H9 (cell line): Measurements from ENCODE around the gene SLC36A4. TPM values are rescaled to one million over a fixed set of nuclear protein-coding genes. Genes with fewer than 3 reads are reported as not detected.

Source experiments
- DNase-seq: peaks from one replicate; pipeline ENCODE4 v3.0.0-alpha.2; 2017
- H2AFZ ChIP-seq: one replicate; pipeline ENCODE4 v1.6.1; 2013; ENCODE audit warnings: mild to moderate bottlenecking, low read length, control low read depth, moderate library complexity
- H2AK5ac ChIP-seq: 2 replicates; pipeline ENCODE4 v1.6.1; 2013; ENCODE audit warnings: low read length, control low read depth, mixed read lengths; ENCODE audit not compliant: insufficient read length
- H2BK120ac ChIP-seq: one replicate; pipeline ENCODE4 v1.6.1; 2013; ENCODE audit warnings: low read depth, mild to moderate bottlenecking, low read length, control low read depth, inconsistent platforms; ENCODE audit not compliant: poor library complexity, severe bottlenecking
- H2BK12ac ChIP-seq: 2 replicates; pipeline ENCODE4 v1.6.1; 2013; ENCODE audit warnings: low read length, control low read depth, mixed read lengths, low read depth; ENCODE audit not compliant: insufficient read length
- H2BK15ac ChIP-seq: 2 replicates; pipeline ENCODE4 v1.6.1; 2013; ENCODE audit warnings: low read depth, low read length, control low read depth
- H2BK20ac ChIP-seq: one replicate; pipeline ENCODE4 v1.6.1; 2013; ENCODE audit warnings: low read depth, mild to moderate bottlenecking, low read length, control low read depth, inconsistent platforms; ENCODE audit not compliant: poor library complexity, severe bottlenecking
- H2BK5ac ChIP-seq: 2 replicates; pipeline ENCODE4 v1.6.1; 2013; ENCODE audit warnings: low read length, control low read depth, mixed read lengths; ENCODE audit not compliant: insufficient read length
- H3K14ac ChIP-seq: 2 replicates; pipeline ENCODE4 v1.6.1; 2013; ENCODE audit warnings: low read length, control low read depth; ENCODE audit not compliant: insufficient read depth
- H3K18ac ChIP-seq: 2 replicates; pipeline ENCODE4 v1.6.1; 2013; ENCODE audit warnings: low read depth, mild to moderate bottlenecking, mixed read lengths, low read length, control low read depth; ENCODE audit not compliant: insufficient read length
- H3K23ac ChIP-seq: 2 replicates; pipeline ENCODE4 v1.6.1; 2013; ENCODE audit warnings: low read length, control low read depth, mixed read lengths, low read depth; ENCODE audit not compliant: insufficient read length
- H3K23me2 ChIP-seq: 2 replicates; pipeline ENCODE4 v1.6.1; 2013; ENCODE audit warnings: low read depth, mild to moderate bottlenecking, mixed read lengths, low read length, control low read depth; ENCODE audit not compliant: insufficient read length, poor library complexity, severe bottlenecking
- H3K27ac ChIP-seq: 2 replicates; pipeline ENCODE4 v1.5.1; 2013; ENCODE audit warnings: low read length, control low read depth, mixed read lengths, low read depth; ENCODE audit not compliant: insufficient read length
- H3K27me3 ChIP-seq: 2 replicates; pipeline ENCODE4 v1.6.1; 2013; ENCODE audit warnings: low read length, control low read depth, inconsistent platforms; ENCODE audit not compliant: insufficient read depth
- H3K4ac ChIP-seq: 2 replicates; pipeline ENCODE4 v1.6.1; 2013; ENCODE audit warnings: low read depth, mild to moderate bottlenecking, control low read depth, inconsistent platforms, low read length, moderate library complexity
- H3K4me1 ChIP-seq: 2 replicates; pipeline ENCODE4 v1.6.1; 2013; ENCODE audit warnings: low read length, control low read depth, inconsistent platforms; ENCODE audit not compliant: insufficient read depth
- H3K4me2 ChIP-seq: 2 replicates; pipeline ENCODE4 v1.6.1; 2013; ENCODE audit warnings: low read length, control low read depth, mixed read lengths; ENCODE audit not compliant: insufficient read length, insufficient read depth
- H3K56ac ChIP-seq: 2 replicates; pipeline ENCODE4 v1.6.1; 2013; ENCODE audit warnings: low read depth, mild to moderate bottlenecking, mixed read lengths, low read length, control low read depth; ENCODE audit not compliant: insufficient read length
- H3K79me1 ChIP-seq: 2 replicates; pipeline ENCODE4 v1.6.1; 2013; ENCODE audit warnings: low read depth, mild to moderate bottlenecking, moderate library complexity, low read length, control low read depth, inconsistent platforms; ENCODE audit not compliant: insufficient read depth, poor library complexity, severe bottlenecking
- H3K79me2 ChIP-seq: 2 replicates; pipeline ENCODE4 v1.6.1; 2013; ENCODE audit warnings: low read length, control low read depth, inconsistent platforms; ENCODE audit not compliant: insufficient read depth
- H3K9ac ChIP-seq: 2 replicates; pipeline ENCODE4 v1.6.1; 2013; ENCODE audit warnings: low read length, control low read depth, mixed read lengths; ENCODE audit not compliant: insufficient read length; ENCODE audit errors: extremely low read depth
- H3K9me3 ChIP-seq: one replicate; pipeline ENCODE4 v1.6.1; 2013; ENCODE audit warnings: low read depth, low read length, inconsistent platforms; ENCODE audit not compliant: control insufficient read depth
- H3T11ph ChIP-seq: one replicate; pipeline ENCODE4 v1.6.1; 2013; ENCODE audit warnings: mild to moderate bottlenecking, low read length, control low read depth, inconsistent platforms
- H4K20me1 ChIP-seq: one replicate; pipeline ENCODE4 v1.6.1; 2013; ENCODE audit not compliant: control insufficient read depth, insufficient read length, insufficient read depth
- H4K5ac ChIP-seq: 2 replicates; pipeline ENCODE4 v1.6.1; 2013; ENCODE audit warnings: low read depth, mild to moderate bottlenecking, mixed read lengths, low read length, control low read depth; ENCODE audit not compliant: insufficient read length
- H4K8ac ChIP-seq: replicated peaks from 2 replicates; pipeline ENCODE4 v1.6.1; 2013; ENCODE audit warnings: low read length, control low read depth, mixed read lengths, low read depth; ENCODE audit not compliant: insufficient read length
- H4K91ac ChIP-seq: 2 replicates; pipeline ENCODE4 v1.6.1; 2013; ENCODE audit warnings: low read depth, mild to moderate bottlenecking, moderate library complexity, mixed read lengths, low read length, control low read depth; ENCODE audit not compliant: insufficient read length
- H3K27ac Mint-ChIP-seq, 3 experiments: 2 replicates in 2 of 3; 3 replicates in 1 of 3; pipeline ENCODE4 v1.8.0; 2020 to 2021; ENCODE audit warnings: mixed read lengths in 3 of 3, mild to moderate bottlenecking in 1 of 3, moderate library complexity in 1 of 3
- H3K27me3 Mint-ChIP-seq: 2 replicates; pipeline ENCODE4 v1.8.0; 2021; ENCODE audit warnings: low read depth, mild to moderate bottlenecking, moderate library complexity, mixed read lengths
- H3K36me3 Mint-ChIP-seq, 3 experiments: 2 replicates in 2 of 3; 3 replicates in 1 of 3; pipeline ENCODE4 v1.8.0; 2020 to 2021; ENCODE audit warnings: low read depth in 3 of 3, mixed read lengths in 3 of 3; ENCODE audit not compliant: insufficient read depth in 1 of 3
- H3K4me1 Mint-ChIP-seq, 2 experiments: 2 replicates each; pipeline ENCODE4 v1.8.0; 2020; ENCODE audit warnings: mixed read lengths in 2 of 2
- H3K4me3 Mint-ChIP-seq, 2 experiments: 2 replicates in 1 of 2; 3 replicates in 1 of 2; pipeline ENCODE4 v1.8.0; 2020 to 2021; ENCODE audit warnings: mild to moderate bottlenecking in 2 of 2, mixed read lengths in 2 of 2, moderate library complexity in 1 of 2
- H3K9me3 Mint-ChIP-seq, 2 experiments: 2 replicates in 1 of 2; 3 replicates in 1 of 2; pipeline ENCODE4 v1.8.0; 2020; ENCODE audit warnings: mild to moderate bottlenecking in 2 of 2, mixed read lengths in 2 of 2, moderate library complexity in 1 of 2
- WGBS: extraction: QIAGEN DNeasy Blood & Tissue Kit; methylation state at CpG from one replicate; pipeline ENCODE4 v1.1.7; 2013; ENCODE audit warnings: missing lambda C conversion rate, low lambda C conversion rate, mixed read lengths; ENCODE audit not compliant: insufficient read length; ENCODE audit errors: extremely low coverage; 5-methylcytosine and 5-hydroxymethylcytosine counted together
- total RNA-seq: library from RNA; stranded (reverse); gene quantifications from 2 replicates; pipeline ENCODE4 v1.2.1, GENCODE V29; 2021
- TF ChIP-seq, protein P1 (sequence below): fragments of 200-600 bp; sonication (generic); conservative IDR thresholded peaks from 3 replicates; pipeline ENCODE4 v1.8.0; 2021; ENCODE audit warnings: antibody characterized with exemption, mild to moderate bottlenecking

The SLC36A4 gene
- total RNA-seq, 1 experiment from 2014 or later: 33.3 TPM

DNA sequence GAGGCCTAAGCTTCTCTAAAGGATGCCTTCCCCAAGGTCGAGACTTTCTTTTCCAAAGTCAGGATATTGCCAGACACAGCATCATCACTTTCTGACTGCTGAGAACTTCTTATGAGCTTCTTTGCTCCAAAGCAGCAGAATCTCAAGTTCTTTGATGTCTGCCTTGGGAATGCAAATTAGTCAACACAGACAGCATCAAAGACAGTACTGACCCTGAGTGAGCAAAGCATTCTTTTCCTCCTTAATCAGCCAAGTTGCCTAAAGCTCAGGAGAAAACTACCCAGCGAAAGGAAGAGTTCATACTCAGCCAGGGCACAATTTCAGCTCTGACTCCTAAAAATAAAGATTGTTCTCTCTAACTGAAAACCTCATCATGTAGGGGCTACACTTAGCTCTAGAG lies 98.0 kb downstream of the SLC36A4 start:
- Mint-ChIP-seq H3K36me3 (peaks cover 5 to 36% (median 21%) of the 10 kb centered on the region in 3 experiments), H3K4me1 (peaks cover 11 to 19% of the 10 kb centered on the region in 2 experiments), H3K9me3 (peaks cover 14 to 25% of the 10 kb centered on the region in 2 experiments), H3K27me3 (no peaks in the 10 kb centered on the region; the same call in 1 of the 2 replicates), H3K27ac (peak overlapping the region in 1 of 3 experiments; percentile 88; a peak in 1 of 7 replicates), H3K4me3 (no peak overlapping the region)
- TF ChIP-seq, protein P1, sequence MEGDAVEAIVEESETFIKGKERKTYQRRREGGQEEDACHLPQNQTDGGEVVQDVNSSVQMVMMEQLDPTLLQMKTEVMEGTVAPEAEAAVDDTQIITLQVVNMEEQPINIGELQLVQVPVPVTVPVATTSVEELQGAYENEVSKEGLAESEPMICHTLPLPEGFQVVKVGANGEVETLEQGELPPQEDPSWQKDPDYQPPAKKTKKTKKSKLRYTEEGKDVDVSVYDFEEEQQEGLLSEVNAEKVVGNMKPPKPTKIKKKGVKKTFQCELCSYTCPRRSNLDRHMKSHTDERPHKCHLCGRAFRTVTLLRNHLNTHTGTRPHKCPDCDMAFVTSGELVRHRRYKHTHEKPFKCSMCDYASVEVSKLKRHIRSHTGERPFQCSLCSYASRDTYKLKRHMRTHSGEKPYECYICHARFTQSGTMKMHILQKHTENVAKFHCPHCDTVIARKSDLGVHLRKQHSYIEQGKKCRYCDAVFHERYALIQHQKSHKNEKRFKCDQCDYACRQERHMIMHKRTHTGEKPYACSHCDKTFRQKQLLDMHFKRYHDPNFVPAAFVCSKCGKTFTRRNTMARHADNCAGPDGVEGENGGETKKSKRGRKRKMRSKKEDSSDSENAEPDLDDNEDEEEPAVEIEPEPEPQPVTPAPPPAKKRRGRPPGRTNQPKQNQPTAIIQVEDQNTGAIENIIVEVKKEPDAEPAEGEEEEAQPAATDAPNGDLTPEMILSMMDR: no peak
- H3K9me3 ChIP-seq: no peaks in the 10 kb centered on the region
- H3K79me2 ChIP-seq: no peaks in the 10 kb centered on the region
- no CpG with 5 or more reads among the region's 2 CpGs for WGBS
- no peak overlapping the region for H3K9ac ChIP-seq
- H3K56ac ChIP-seq: no peak overlapping the region
- H3K18ac ChIP-seq: no peak overlapping the region
- H3T11ph ChIP-seq: no peak overlapping the region
- no peak overlapping the region for H2BK12ac ChIP-seq
- H3K4me2 ChIP-seq: no peak overlapping the region
- no peaks in the 10 kb centered on the region for H3K79me1 ChIP-seq
- H2BK120ac ChIP-seq: no peak overlapping the region
- no peak overlapping the region for H4K8ac ChIP-seq
- no peak overlapping the region for H3K23ac ChIP-seq
- H4K5ac ChIP-seq: no peak overlapping the region
- no peak for DNase-seq
- no peak overlapping the region for H2AK5ac ChIP-seq
- H4K20me1 ChIP-seq: no peaks in the 10 kb centered on the region
- H3K4ac ChIP-seq: no peak overlapping the region
- no peak overlapping the region for H4K91ac ChIP-seq
- H2BK5ac ChIP-seq: no peak overlapping the region
- no peaks in the 10 kb centered on the region for H3K27me3 ChIP-seq
- H2BK20ac ChIP-seq: no peak overlapping the region
- H3K14ac ChIP-seq: no peak overlapping the region
- no peaks in the 10 kb centered on the region for H3K4me1 ChIP-seq
- H3K27ac ChIP-seq: no peak overlapping the region
- H2AFZ ChIP-seq: no peak overlapping the region
- no peaks in the 10 kb centered on the region for H3K23me2 ChIP-seq
- H2BK15ac ChIP-seq: no peak overlapping the region

Other genes starting within 250 kb of the SLC36A4 start
- gene MTNR1B, start 228.3 kb downstream of the SLC36A4 start, total RNA-seq: not detected in 2 replicates
- 0.22 TPM in 1 of 2 replicates, not detected in the other for gene DEUP1, start 132.8 kb upstream of the SLC36A4 start, total RNA-seq